ENCODE results near the gene GALNT13. TPM values are rescaled to one million over a fixed set of nuclear protein-coding genes. Genes with fewer than 3 reads are reported as not detected.
A peak's percentile ranks its signal among the peaks of the same experiment; 100 is the strongest.

The GALNT13 gene
- total RNA-seq, 1 experiment from 2014 or later = 4.0 TPM

GRCh38 chr2:154195644-154196195, 324.0 kb downstream of the GALNT13 start:
- Histone ChIP-seq H3K9me3 (replicated peaks) (no peaks in the 10 kb centered on the region), H3K27ac (peak overlapping the region; percentile 32; the same call in 1 of the 2 replicates), H3K4me1 (0 out of 2 replicates have a peak, but pooled peaks cover 6% of the 10 kb centered on the region), H3K27me3 (no peaks in the 10 kb centered on the region), H3K4me3 (no peak overlapping the region), H3K36me3 (no peaks in the 10 kb centered on the region)
- peak; percentile 12 to 41 for DNase-seq

- no peak for DNase-seq
- H3K9me3 ChIP-seq (replicated peaks) = no peaks in the 10 kb centered on the region
- H3K36me3 ChIP-seq = no peaks in the 10 kb centered on the region
- H3K4me3 ChIP-seq = no peak overlapping the region
- no peaks in the 10 kb centered on the region for H3K27me3 ChIP-seq
- H3K27ac ChIP-seq = no peak overlapping the region
- H3K4me1 ChIP-seq = 0 out of 2 replicates have a peak, but pooled peaks cover 6% of the 10 kb centered on the region
These were observed 327.1 kb downstream of the GALNT13 start for GRCh38 chr2:154198866-154199265.

DNA sequence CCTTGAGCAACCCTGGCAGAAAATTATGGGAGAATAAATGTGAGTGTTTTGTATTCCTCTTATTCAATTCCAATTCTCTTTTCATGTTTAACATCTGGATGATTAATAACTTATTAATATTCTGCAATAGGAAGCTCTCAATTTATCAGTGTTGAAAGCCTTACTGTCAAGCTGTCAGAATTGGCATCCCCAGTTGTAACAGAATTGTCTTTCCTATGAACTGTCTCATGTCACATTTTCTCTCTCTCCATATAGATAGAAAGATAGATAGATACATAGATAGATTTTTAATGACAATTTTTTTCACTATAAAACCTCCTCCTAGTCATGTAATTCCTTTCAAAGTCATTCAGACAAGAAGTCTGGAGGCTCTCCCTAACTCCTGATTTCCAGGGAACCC, 331.5 kb downstream of the GALNT13 start:
- Histone ChIP-seq H3K27ac (no peak overlapping the region), H3K36me3 (no peaks in the 10 kb centered on the region), H3K27me3 (no peaks in the 10 kb centered on the region), H3K9me3 (replicated peaks) (no peaks in the 10 kb centered on the region), H3K4me3 (no peak overlapping the region), H3K4me1 (no peaks in the 10 kb centered on the region)
- no peak for DNase-seq

- no peak overlapping the region for H3K4me3 ChIP-seq
- no peaks in the 10 kb centered on the region for H3K36me3 ChIP-seq
- no peaks in the 10 kb centered on the region for H3K9me3 ChIP-seq (replicated peaks)
- no peaks in the 10 kb centered on the region for H3K27me3 ChIP-seq
- no peak overlapping the region for H3K27ac ChIP-seq
- no peaks in the 10 kb centered on the region for H3K4me1 ChIP-seq
- no peak for DNase-seq
These were observed 332.2 kb downstream of the GALNT13 start for GRCh38 chr2:154203902-154204301.

DNA sequence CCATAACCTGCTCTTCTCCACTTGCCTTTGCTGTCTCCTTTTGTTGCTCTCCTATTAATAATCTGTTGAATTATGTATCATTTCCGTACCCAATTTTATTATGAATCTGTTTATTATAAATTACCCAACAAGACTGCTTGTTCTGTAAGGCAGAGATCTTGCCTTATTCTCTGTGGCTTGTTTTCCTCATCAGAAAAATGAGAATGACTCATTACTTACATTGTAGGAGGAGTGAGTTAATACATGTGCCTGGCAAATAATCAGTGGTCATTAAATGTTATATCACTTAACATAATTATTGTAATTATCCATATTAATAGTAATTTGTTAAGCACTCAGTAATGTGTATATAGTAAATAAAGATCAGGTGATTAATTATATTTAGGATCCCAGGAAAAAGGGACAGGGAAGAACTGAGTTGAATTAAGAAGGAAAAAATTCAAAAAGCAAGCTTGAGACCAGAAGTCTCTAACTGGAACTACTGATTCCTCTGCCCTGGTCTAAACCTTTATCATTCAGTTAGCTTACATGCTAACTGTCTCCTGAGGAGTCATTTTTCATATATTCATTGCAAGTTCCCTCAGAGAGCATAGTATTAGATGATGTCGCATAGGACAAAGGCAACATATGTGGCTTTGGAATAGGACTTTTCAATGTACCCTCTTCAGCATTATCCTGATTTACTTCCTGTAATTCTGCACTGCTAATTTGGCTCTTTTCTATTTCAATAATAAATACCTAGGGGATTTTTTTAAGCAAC, 335.7 kb downstream of the GALNT13 start:
- no peaks in the 10 kb centered on the region for H3K36me3 ChIP-seq
- no peaks in the 10 kb centered on the region for H3K9me3 ChIP-seq (replicated peaks)
- no peaks in the 10 kb centered on the region for H3K4me1 ChIP-seq
- DNase-seq = no peak
- H3K27ac ChIP-seq = no peak overlapping the region
- no peak overlapping the region for H3K4me3 ChIP-seq
- H3K27me3 ChIP-seq = no peaks in the 10 kb centered on the region

GRCh38 chr2:154223726-154224125, 352.0 kb downstream of the GALNT13 start:
- Histone ChIP-seq H3K27me3 (no peaks in the 10 kb centered on the region), H3K9me3 (replicated peaks) (no peaks in the 10 kb centered on the region), H3K36me3 (no peaks in the 10 kb centered on the region), H3K4me3 (no peak overlapping the region), H3K4me1 (no peaks in the 10 kb centered on the region), H3K27ac (no peak overlapping the region)
- DNase-seq = no peak

DNA sequence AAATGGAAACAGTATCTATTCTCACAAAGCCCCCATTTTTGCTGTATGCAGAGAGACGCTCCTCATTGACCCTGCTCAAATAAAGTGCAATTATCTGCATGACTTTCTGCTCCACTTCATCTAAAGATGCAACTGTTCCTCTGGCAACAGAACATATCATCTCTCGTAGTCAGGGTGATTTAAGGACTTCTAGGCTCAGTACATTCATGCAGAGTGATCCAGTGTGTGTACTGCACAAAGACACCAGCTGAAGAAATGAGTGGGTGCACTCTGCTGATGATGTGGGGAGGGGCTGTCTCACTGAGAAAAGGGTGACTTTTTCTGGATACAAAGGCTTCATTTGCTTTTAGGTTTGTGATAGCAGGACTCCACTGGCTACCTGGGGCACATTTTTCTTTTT, 355.2 kb downstream of the GALNT13 start:
- no peaks in the 10 kb centered on the region for H3K4me1 ChIP-seq
- no peak overlapping the region for H3K4me3 ChIP-seq
- H3K27me3 ChIP-seq = no peaks in the 10 kb centered on the region
- no peaks in the 10 kb centered on the region for H3K36me3 ChIP-seq
- no peaks in the 10 kb centered on the region for H3K9me3 ChIP-seq (replicated peaks)
- H3K27ac ChIP-seq = no peak overlapping the region
- DNase-seq = no peak

DNA sequence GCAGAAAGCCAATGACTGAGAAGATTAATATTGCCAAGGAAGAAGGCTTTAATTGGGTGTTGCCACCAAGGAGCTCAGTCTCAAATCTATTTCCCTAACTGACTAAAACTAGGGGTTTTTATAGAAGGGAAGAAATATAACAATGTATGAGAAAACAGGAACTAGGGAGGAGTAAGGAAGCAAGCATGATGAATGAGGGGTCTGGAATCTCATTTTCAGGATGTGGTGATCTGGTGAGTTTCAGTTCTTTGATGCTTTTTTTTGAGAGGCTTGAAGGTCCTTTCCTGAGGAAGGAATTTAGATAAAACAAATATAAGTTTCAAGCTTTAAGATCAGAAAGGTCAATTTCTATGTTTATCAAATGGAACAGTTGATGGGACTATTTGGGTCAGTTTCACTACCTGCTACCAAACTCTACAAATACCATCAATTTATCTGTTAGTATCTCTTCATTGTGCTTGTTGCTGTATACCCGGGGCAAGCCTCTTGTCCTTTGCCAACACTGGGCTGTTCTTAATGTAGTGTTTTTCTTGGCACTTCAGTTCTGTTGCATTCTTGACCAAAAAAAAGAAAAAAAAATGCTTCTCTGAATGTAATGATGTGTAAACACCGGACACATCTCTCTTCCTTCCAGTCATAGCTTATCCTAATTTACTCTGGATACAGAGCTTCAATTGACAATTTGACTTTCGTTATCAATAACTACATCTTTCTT, 357.0 kb downstream of the GALNT13 start:
- Histone ChIP-seq H3K4me3 (no peak overlapping the region), H3K9me3 (replicated peaks) (no peaks in the 10 kb centered on the region), H3K4me1 (no peaks in the 10 kb centered on the region), H3K27ac (no peak overlapping the region), H3K36me3 (no peaks in the 10 kb centered on the region), H3K27me3 (no peaks in the 10 kb centered on the region)
- DNase-seq = no peak

- no peak for DNase-seq
- Histone ChIP-seq H3K9me3 (replicated peaks) (no peaks in the 10 kb centered on the region), H3K4me1 (no peaks in the 10 kb centered on the region), H3K36me3 (no peaks in the 10 kb centered on the region), H3K27ac (no peak overlapping the region), H3K4me3 (no peak overlapping the region), H3K27me3 (no peaks in the 10 kb centered on the region)
These were observed 358.2 kb downstream of the GALNT13 start for GRCh38 chr2:154229966-154230365.

- DNase-seq = no peak
- Histone ChIP-seq H3K9me3 (replicated peaks) (no peaks in the 10 kb centered on the region), H3K27ac (no peak overlapping the region), H3K4me3 (no peak overlapping the region), H3K36me3 (no peaks in the 10 kb centered on the region), H3K27me3 (no peaks in the 10 kb centered on the region), H3K4me1 (no peaks in the 10 kb centered on the region)
These were observed 359.3 kb downstream of the GALNT13 start for GRCh38 chr2:154231021-154231420.

DNA sequence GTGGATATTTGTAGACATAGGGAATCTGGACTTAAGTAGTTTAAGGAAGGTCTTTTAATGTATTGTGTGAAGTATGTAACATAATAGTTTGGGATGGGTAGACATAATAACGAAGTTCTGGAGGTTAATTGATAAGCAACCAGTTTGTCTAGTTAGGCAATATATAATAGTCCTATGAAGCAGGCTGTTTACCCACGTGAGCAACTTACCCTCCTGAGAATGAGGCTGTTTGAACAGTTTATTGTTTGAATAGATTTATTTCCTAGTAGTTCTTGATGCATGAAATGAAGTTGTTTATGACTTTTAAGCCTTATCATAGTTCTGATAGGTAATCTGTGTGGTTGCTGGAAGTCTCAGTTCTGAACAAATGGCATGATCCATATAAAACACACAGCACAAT, 361.5 kb downstream of the GALNT13 start:
- Histone ChIP-seq H3K36me3 (no peaks in the 10 kb centered on the region), H3K27me3 (no peaks in the 10 kb centered on the region), H3K4me1 (no peaks in the 10 kb centered on the region), H3K27ac (no peak overlapping the region), H3K9me3 (replicated peaks) (no peaks in the 10 kb centered on the region), H3K4me3 (no peak overlapping the region)
- DNase-seq = no peak

DNA sequence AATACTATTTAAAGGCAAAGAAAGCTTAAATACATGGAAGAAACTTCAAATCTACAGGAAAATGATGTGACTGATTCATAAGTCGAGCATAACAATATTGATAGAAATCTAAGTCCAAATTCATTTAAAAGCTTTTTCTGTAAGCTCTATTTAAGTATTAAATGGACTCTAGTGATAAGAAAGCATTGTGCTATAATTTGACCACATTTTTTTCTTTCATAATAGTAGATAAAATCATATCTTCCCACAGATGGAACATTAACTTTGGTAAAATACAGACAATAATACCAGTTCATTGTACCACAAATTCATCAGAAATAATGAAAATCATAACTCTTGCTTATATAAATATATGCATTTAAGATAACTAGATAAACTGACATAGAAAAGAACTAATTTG, 366.5 kb downstream of the GALNT13 start:
- H3K27ac ChIP-seq = no peak overlapping the region
- no peaks in the 10 kb centered on the region for H3K9me3 ChIP-seq (replicated peaks)
- no peaks in the 10 kb centered on the region for H3K4me1 ChIP-seq
- no peak for DNase-seq
- no peaks in the 10 kb centered on the region for H3K36me3 ChIP-seq
- H3K27me3 ChIP-seq = no peaks in the 10 kb centered on the region
- H3K4me3 ChIP-seq = no peak overlapping the region

DNA sequence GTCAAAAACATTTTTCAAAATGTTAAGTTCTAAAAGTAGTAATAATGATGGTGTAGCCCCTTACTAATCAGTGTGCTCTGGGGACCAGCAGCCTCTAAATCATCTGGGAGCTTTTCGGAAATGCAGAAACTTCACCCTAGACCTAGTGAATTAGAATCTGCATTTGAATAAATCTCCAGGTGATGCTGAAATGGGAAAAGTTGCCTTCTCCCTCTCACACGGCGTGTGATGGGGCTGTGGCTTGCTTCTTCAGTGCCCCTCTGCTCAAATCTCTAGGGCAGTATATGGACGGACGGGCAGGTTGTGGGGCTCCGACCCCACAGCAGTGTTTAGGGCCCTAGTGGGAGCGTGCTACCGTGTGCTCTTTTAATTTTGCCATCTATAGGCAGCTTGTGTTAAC, 368.6 kb downstream of the GALNT13 start:
- no peak for DNase-seq
- Histone ChIP-seq H3K27ac (no peak overlapping the region), H3K27me3 (no peaks in the 10 kb centered on the region), H3K36me3 (no peaks in the 10 kb centered on the region), H3K4me1 (no peaks in the 10 kb centered on the region), H3K9me3 (replicated peaks) (no peaks in the 10 kb centered on the region), H3K4me3 (no peak overlapping the region)

- no peaks in the 10 kb centered on the region for H3K9me3 ChIP-seq (replicated peaks)
- H3K27ac ChIP-seq = no peak overlapping the region
- H3K27me3 ChIP-seq = no peaks in the 10 kb centered on the region
- peak; percentile 39 to 50 for DNase-seq
- H3K36me3 ChIP-seq = no peaks in the 10 kb centered on the region
- no peaks in the 10 kb centered on the region for H3K4me1 ChIP-seq
- H3K4me3 ChIP-seq = peak overlapping the region; percentile 45
These were observed 369.2 kb downstream of the GALNT13 start for GRCh38 chr2:154240921-154241379.

- H3K27me3 ChIP-seq = no peaks in the 10 kb centered on the region
- no peaks in the 10 kb centered on the region for H3K36me3 ChIP-seq
- H3K4me1 ChIP-seq = no peaks in the 10 kb centered on the region
- no peaks in the 10 kb centered on the region for H3K9me3 ChIP-seq (replicated peaks)
- no peak overlapping the region for H3K4me3 ChIP-seq
- DNase-seq = no peak
- H3K27ac ChIP-seq = no peak overlapping the region
These were observed 371.0 kb downstream of the GALNT13 start for GRCh38 chr2:154242687-154243086.
